ENCODE data around the gene PTPRN2.

- no peak for TF ChIP-seq GATA2 (IDR thresholded peaks at IDR 0.05; ENCODE audit: low read depth, low read length)
- no peak for TF ChIP-seq GATA3 (IDR thresholded peaks at IDR 0.05; ENCODE audit: low read depth, low read length)
These were observed 848.6 kb downstream of the PTPRN2 start for GRCh38 chr7:157739031-157739430.

All from SH-SY5Y (cell line).